Measurements from ENCODE around the gene PDE1A.

DNA sequence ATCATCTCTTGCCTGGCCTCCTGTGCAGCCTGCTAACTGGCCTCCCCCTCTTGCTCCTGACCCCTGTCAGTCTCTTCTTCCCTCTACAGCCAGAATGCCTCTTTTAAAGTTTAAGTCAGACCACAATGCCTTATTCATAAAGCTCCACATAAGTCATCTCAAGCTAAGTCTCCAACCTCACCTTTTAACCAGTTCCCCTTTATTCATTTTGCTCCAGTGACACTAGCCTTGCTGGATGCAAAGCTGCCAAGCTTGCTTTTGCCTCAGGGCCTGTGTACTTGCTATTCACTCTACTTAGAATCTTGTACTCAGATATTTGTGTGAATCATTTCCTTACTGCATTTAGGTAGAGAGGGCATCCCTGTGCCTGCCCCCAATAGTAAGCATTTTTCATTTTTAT, 180.9 kb downstream of the PDE1A start:
- TF ChIP-seq, protein P1, sequence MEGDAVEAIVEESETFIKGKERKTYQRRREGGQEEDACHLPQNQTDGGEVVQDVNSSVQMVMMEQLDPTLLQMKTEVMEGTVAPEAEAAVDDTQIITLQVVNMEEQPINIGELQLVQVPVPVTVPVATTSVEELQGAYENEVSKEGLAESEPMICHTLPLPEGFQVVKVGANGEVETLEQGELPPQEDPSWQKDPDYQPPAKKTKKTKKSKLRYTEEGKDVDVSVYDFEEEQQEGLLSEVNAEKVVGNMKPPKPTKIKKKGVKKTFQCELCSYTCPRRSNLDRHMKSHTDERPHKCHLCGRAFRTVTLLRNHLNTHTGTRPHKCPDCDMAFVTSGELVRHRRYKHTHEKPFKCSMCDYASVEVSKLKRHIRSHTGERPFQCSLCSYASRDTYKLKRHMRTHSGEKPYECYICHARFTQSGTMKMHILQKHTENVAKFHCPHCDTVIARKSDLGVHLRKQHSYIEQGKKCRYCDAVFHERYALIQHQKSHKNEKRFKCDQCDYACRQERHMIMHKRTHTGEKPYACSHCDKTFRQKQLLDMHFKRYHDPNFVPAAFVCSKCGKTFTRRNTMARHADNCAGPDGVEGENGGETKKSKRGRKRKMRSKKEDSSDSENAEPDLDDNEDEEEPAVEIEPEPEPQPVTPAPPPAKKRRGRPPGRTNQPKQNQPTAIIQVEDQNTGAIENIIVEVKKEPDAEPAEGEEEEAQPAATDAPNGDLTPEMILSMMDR (IDR thresholded peaks at IDR 0.05), result no peak
- no peak for TF ChIP-seq POLR2A (IDR thresholded peaks at IDR 0.05)

Measured in esophagus squamous epithelium (tissue), 4 donors.